Cardiac septum (tissue), 1 donor: ENCODE data around the gene GSTA5. TPM values are rescaled to one million over a fixed set of nuclear protein-coding genes. Genes with fewer than 3 reads are reported as not detected.
"Not testable (repeated sequence)": the region's sequence is repeated elsewhere in the genome, so short reads cannot be mapped to it uniquely, and the experiment has no call there.

Experiments used
- DNase-seq: peaks from one replicate; pipeline ENCODE4 v3.0.0-alpha.2; 2020; ENCODE audit warnings: low spot score
- intact Hi-C: fragments of 100-400 bp; cut with DNase I; formaldehyde crosslinking; loops from one replicate; pipeline ENCODE4 v1.14.0; 2022
- total RNA-seq: library from RNA; stranded (reverse); fragmentation: NEBNext Ultra II Directional; extraction: Animal tissue kit (Norgen Biotek cat#: 25700); gene quantifications from one replicate; pipeline ENCODE4 v1.2.1, GENCODE V29; 2021
- donor health status: DM: no; HTN: no; CAD: no.

The GSTA5 gene
- total RNA-seq, 1 donor from 2014 or later, result not detected

DNA sequence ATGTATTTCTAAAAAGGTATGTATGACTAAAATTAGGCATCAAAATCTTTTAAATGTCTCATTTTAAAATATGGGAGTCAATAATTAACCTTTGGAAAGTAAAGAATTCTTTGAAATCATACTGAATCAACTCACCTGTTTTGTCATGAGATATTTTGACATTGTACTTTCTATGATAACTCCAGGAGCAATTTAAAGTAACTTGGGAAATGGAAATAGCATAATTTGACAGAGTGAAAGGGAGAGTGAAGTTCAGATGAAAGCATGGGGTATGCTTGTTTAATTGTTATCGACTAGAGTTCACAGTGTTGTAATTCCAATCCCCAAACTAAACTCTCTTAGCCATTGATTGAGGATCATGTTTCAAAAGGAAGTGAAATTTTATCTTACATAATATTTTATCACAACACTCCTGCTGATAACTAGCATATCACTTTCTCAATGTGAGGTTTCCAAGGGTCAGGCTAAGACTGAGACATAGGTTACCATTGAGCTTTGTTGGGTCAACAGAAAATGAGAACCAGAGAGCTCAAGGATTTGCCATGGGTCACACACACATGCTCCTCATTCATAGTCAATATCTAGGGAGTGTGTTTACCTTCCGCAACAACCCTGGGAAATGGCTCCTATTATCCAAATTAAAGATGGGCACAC is 39.3 kb downstream of the GSTA5 start:
- intact Hi-C loops, result no loop called here
- no peak for DNase-seq

DNA sequence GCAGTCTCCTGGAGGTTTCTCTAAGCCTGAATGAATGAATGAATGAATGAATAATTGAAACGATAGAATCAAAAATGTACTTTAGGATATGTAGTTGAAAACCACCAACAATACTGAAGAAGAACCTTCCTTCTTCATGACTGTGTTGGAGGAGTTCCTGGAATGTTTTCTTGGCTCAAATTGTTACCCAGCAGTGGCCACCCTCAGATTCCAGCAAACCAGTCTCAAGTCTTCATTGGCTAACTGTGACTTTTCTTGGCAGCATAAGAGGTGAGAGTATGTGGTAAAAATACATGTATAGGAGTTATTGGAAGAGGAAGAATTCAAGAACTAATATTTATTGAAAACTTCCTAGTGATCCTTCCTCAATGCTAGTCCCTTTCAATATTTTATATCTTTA is 41.3 kb downstream of the GSTA5 start:
- intact Hi-C loops, DNase-seq: not testable (repeated sequence)

DNA sequence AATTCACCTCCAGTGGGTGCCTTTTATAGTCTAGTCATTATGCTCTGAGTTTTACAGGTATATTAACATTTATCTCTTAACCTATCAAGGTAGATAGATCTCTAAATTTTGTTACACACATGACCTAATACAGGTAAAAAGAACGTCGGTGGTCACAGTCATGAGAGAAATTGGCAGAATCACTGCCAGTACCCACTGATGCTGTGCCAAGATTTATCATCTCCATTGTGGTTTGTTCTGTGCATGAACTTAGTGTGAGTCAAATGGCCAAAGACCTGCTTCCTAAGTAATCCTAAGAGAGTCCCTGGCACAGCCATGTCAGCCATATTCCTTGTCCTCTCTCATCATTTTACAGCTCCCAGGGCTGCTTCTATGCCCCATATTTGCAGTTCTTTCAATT is 46.2 kb downstream of the GSTA5 start:
- DNase-seq, result not testable (repeated sequence)

DNA sequence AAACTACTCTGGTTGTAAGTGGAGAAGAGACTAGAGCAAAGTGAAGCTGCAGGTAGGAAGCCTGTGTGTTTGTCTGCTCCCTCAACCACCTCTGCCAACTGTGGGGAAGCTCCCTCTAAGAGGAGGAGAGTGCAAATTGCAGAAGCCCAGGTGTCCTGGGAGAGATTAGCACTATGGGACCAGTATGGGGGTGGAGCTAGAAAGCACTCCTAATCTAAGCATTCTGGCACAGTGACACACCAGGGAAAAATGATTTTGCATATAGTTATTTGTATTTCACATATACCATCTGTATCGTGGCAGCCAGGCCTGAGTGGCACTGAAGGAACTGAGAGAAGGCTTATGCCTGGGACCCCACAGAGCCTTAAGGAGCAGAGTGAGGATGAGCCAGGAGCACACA is 49.8 kb downstream of the GSTA5 start:
- intact Hi-C loops, result no loop called here
- DNase-seq, result no peak

More for the DNA sequence above, 46.2 kb downstream of the GSTA5 start:
- intact Hi-C loops, result not testable (repeated sequence)

DNA sequence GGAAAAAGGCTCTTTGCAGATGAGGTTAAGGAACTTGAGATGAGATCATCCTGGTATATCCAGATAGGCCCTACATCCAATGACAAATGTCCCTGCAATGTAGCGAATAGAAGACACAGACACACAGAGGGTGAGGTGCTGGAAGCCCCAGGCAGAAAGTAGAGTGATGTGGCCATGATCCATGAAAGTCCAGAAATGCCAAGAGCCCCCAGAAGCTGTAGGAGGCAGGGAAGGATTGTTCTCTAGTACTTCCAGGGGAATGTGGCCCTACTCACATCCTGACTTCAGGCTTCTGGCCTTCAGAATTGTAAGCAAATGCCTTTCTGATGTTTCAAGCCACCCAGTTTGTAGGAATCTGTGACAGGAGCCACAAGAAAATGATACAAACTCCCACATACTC is 51.0 kb downstream of the GSTA5 start:
- DNase-seq, intact Hi-C loops: not testable (repeated sequence)

DNA sequence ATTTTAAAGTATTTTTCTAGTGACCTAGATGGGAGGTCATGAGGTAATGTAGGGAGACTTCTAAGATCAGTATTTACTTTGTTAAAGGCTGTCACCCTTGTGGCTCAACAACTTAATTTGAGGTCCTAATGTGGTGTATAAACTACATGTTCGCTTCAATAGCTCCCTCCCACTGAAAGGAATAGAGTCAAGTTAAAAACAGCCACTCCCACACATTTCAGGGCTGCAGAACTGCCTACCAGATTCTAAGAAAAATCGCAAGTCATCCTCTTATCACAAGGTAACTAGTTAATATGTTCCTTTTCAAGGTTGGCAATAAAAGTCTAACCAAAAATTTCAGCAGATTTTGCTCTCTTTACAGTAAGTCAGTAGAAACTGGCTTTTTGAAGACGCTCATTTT is 52.1 kb downstream of the GSTA5 start:
- intact Hi-C loops, result no loop called here
- DNase-seq, result no peak

DNA sequence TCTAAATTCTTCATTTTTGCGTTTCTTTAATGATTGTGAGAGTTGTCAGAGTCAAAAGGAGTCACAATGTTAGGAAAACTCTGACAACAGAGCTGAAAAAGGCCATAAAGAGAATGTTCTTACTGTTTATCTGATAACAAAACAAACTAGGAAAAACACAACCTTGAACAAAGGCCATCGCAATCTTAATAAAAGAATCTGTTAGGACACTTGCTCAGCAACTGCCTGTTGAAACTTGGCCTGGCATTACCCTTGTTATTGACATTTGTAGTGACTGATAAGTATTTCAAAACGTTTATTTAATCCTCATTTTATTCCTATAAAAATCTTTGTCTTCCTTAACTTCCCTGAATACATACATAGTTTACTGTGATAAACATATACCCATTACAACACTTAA is 52.7 kb downstream of the GSTA5 start:
- intact Hi-C loops, result no loop called here

DNA sequence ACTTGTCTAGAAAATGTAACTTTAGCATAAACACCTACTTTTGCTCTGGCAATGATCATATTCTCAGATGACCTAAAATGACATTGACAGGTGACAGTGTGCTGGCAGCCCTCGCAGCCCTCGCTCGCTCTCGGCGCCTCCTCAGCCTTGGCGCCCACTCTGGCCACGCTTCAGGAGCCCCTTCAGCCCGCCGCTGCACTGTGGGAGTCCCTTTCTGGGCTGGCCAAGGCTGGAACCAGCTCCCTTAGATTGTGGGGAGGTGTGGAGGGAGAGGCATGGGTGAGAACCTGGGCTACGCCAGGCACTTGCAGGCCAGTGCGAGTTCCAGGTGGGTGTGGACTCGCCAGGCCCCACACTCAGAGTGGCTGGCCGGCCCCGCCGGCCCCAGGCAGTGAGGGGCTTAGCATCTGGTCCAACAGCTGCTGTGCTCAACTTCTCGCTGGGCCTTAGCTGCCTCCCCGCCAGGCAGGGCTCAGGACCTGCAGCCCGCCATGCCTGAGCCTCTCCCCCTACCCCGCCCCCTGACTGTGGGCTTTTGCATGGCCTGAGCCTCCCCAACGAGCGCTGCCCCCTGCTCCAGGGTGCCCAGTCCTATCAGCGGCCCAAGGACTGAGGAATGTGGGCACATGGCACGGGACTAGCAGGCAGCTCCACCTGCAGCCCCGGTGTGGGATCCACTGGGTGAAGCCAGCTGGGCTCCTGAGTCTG is 54.2 kb downstream of the GSTA5 start:
- intact Hi-C loops, result no loop called here
- DNase-seq, result no peak

More for the DNA sequence above, 52.7 kb downstream of the GSTA5 start:
- DNase-seq, result no peak

DNA sequence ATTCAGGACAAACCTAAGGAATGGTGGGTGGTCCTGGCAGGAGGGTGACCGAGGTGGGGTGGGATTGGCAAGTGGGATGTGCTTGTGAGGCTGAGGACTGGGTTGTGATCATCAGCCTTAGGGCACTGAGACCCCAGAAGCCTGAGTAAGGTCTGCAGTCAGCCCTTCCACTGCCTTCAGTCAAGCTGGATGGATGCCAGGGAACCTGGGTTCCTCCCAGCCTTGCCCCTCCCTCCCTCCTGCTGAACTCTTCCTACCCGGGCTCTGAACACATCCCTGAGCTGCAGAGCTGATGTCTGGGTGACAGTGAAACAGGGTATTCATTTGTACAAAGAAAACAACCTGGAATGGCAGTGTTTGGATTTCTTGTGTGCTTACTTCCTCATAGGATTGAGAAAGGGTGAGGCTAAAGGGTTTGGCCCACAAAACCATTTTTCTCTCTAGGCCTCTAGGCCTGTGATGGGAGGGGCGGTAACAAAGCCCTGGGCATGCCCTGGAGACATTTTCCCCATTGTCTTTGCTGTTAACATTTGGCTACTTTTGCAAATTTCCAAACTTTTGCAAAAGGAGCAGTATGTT is 57.8 kb downstream of the GSTA5 start:
- intact Hi-C loops, DNase-seq: not testable (repeated sequence)

DNA sequence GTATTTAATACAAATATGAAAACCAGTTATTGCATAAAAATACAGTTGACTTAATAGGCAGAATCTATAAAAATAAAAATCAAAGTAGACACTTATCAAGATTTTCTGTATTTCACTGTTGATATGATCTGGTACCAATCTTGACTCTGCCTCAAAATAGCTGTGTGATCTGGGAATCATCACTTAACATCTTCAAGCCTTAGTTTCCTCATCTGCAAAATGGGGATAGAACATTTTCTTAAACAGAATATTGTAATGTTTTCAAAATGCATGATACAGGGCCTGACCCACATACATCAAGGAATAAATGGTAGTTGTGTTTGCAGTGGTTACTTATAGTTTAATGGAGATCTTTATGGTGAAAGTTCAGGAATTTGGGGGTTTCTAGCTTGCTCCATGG is 58.4 kb downstream of the GSTA5 start:
- intact Hi-C loops, DNase-seq: not testable (repeated sequence)

Other genes starting within 250 kb of the GSTA5 start
- gene TMEM14A, start 169.7 kb downstream of the GSTA5 start, total RNA-seq, result 8.3 TPM
- gene GSTA2, start 77.3 kb downstream of the GSTA5 start, total RNA-seq, result not detected
- gene GSTA1, start 37.0 kb downstream of the GSTA5 start, total RNA-seq, result not detected
- not detected for gene GSTA3, start 68.9 kb upstream of the GSTA5 start, total RNA-seq
- gene GSTA4, start 154.5 kb upstream of the GSTA5 start, total RNA-seq, result 10.1 TPM
- 9.7 TPM for gene CILK1, start 221.0 kb upstream of the GSTA5 start, total RNA-seq
- 96.4 TPM for gene FBXO9, start 224.6 kb upstream of the GSTA5 start, total RNA-seq